ENCODE data around the gene VAMP5. TPM values are rescaled to one million over a fixed set of nuclear protein-coding genes. Genes with fewer than 3 reads are reported as not detected.

Gene VAMP5
- total and polyA plus RNA-seq, 2 experiments from 2014 or later = 0.87 to 7.8 TPM

DNA sequence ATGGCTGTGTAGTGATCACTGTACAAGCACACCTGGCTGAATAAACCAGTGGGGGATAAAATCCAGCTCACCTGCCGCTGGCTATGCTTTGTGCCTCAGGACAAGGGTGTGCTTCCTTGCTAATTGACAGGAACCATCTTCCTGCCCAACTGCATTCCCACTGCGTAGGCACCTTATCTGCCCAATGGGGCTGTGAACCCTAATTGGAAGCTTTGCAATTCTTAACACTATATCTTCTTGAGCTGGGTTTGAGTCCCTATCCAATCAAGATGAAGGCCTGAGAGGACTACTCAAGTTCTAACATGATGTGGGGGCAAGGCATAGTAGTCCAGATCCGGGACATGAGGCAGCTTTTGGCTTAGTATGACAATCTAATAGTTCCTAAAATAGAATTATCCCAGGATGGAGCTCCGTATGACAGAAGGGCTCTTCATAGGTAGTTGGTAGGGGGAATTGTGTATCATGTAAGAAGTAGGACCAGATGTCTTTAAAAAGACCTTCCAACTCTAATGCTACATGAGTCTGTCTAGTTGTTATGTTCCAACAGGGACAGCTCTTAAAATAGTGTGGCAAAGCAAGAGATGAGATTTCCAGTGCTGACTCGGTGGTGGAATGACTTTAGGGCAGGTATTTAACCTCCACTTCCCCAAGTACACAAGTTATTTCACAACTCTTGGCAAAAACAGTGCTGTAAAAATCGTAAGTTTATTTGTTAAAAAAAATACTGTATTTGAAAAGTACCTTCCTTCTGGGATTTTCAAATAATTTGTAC lies 20.5 kb downstream of the VAMP5 start (continued):
- TF ChIP-seq, protein P1, sequence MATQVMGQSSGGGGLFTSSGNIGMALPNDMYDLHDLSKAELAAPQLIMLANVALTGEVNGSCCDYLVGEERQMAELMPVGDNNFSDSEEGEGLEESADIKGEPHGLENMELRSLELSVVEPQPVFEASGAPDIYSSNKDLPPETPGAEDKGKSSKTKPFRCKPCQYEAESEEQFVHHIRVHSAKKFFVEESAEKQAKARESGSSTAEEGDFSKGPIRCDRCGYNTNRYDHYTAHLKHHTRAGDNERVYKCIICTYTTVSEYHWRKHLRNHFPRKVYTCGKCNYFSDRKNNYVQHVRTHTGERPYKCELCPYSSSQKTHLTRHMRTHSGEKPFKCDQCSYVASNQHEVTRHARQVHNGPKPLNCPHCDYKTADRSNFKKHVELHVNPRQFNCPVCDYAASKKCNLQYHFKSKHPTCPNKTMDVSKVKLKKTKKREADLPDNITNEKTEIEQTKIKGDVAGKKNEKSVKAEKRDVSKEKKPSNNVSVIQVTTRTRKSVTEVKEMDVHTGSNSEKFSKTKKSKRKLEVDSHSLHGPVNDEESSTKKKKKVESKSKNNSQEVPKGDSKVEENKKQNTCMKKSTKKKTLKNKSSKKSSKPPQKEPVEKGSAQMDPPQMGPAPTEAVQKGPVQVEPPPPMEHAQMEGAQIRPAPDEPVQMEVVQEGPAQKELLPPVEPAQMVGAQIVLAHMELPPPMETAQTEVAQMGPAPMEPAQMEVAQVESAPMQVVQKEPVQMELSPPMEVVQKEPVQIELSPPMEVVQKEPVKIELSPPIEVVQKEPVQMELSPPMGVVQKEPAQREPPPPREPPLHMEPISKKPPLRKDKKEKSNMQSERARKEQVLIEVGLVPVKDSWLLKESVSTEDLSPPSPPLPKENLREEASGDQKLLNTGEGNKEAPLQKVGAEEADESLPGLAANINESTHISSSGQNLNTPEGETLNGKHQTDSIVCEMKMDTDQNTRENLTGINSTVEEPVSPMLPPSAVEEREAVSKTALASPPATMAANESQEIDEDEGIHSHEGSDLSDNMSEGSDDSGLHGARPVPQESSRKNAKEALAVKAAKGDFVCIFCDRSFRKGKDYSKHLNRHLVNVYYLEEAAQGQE (IDR thresholded peaks at IDR 0.05; ENCODE audit: unreplicated experiment) = no peak
- TF ChIP-seq ZNF114 (CRISPR knock-in tag; IDR thresholded peaks at IDR 0.05) = no peak

DNA sequence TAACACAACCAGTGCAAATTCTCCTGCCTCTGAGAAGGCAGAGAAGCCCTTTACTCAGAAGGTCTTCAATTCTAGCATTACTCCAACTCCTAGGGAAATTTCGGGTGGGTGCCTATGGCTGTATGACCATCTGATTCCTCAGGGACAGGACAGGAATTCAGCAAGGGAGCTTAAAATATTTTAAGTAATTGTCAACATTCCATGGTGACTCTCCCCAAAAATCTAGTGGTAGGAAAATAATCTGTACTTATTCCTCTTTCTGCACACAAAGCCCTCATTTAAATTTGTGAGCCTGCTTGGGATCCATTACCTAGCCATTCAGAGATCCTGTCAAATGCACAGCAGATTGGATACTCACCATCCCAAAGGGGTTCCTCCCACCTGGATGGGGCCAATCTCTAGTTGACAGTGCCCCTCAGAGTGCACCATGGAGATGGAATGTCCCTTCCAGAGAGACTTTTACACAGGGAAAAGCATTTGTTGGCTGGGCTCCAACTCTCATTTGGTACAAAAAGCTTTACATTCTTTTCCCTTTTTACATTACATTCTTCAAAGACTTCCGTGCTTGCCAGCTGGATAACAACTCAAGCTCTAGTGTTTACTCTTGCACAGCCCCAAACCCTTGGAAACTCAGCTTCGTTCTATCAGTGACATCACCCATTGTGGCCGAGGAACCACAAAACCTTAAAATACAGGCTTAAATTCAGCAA lies 21.3 kb downstream of the VAMP5 start:
- Histone ChIP-seq H3K27ac (ENCODE audit: low read depth) (no peak overlapping the region; the same call in 1 of the 2 replicates), H3F3A (replicated peaks; ENCODE audit: low read depth) (peaks cover 18% of the 10 kb centered on the region; the same call in 1 of the 2 replicates), H3K4me3 (no peak overlapping the region), H3K79me2 (replicated peaks; ENCODE audit: insufficient read depth) (peaks cover 29% of the 10 kb centered on the region), H4K20me1 (replicated peaks; ENCODE audit: insufficient read depth) (peaks cover 30% of the 10 kb centered on the region), H3K4me2 (no peak overlapping the region), H3K9me2 (ENCODE audit: insufficient read depth) (no peaks in the 10 kb centered on the region), H3K36me3 (ENCODE audit: insufficient read depth) (0 out of 2 replicates have a peak, but pooled peaks cover 3% of the 10 kb centered on the region), H3K4me1 (ENCODE audit: insufficient read depth) (peaks cover 3% of the 10 kb centered on the region; the same call in 1 of the 2 replicates), H3K27me3 (ENCODE audit: insufficient read depth) (no peaks in the 10 kb centered on the region), H2AFZ (no peak overlapping the region)
- Mint-ChIP-seq H3K4me1 (peaks cover 17% of the 10 kb centered on the region), H3K9me3 (peaks cover 3% of the 10 kb centered on the region; the same call in 1 of the 3 replicates), H3K4me3 (no peak overlapping the region), H3K27ac (no peak overlapping the region), H3K36me3 (ENCODE audit: low read depth) (peaks cover 41% of the 10 kb centered on the region), H3K27me3 (ENCODE audit: insufficient read depth, low read depth, poor library complexity) (peaks cover 17% of the 10 kb centered on the region)
- TF ChIP-seq, protein P2, sequence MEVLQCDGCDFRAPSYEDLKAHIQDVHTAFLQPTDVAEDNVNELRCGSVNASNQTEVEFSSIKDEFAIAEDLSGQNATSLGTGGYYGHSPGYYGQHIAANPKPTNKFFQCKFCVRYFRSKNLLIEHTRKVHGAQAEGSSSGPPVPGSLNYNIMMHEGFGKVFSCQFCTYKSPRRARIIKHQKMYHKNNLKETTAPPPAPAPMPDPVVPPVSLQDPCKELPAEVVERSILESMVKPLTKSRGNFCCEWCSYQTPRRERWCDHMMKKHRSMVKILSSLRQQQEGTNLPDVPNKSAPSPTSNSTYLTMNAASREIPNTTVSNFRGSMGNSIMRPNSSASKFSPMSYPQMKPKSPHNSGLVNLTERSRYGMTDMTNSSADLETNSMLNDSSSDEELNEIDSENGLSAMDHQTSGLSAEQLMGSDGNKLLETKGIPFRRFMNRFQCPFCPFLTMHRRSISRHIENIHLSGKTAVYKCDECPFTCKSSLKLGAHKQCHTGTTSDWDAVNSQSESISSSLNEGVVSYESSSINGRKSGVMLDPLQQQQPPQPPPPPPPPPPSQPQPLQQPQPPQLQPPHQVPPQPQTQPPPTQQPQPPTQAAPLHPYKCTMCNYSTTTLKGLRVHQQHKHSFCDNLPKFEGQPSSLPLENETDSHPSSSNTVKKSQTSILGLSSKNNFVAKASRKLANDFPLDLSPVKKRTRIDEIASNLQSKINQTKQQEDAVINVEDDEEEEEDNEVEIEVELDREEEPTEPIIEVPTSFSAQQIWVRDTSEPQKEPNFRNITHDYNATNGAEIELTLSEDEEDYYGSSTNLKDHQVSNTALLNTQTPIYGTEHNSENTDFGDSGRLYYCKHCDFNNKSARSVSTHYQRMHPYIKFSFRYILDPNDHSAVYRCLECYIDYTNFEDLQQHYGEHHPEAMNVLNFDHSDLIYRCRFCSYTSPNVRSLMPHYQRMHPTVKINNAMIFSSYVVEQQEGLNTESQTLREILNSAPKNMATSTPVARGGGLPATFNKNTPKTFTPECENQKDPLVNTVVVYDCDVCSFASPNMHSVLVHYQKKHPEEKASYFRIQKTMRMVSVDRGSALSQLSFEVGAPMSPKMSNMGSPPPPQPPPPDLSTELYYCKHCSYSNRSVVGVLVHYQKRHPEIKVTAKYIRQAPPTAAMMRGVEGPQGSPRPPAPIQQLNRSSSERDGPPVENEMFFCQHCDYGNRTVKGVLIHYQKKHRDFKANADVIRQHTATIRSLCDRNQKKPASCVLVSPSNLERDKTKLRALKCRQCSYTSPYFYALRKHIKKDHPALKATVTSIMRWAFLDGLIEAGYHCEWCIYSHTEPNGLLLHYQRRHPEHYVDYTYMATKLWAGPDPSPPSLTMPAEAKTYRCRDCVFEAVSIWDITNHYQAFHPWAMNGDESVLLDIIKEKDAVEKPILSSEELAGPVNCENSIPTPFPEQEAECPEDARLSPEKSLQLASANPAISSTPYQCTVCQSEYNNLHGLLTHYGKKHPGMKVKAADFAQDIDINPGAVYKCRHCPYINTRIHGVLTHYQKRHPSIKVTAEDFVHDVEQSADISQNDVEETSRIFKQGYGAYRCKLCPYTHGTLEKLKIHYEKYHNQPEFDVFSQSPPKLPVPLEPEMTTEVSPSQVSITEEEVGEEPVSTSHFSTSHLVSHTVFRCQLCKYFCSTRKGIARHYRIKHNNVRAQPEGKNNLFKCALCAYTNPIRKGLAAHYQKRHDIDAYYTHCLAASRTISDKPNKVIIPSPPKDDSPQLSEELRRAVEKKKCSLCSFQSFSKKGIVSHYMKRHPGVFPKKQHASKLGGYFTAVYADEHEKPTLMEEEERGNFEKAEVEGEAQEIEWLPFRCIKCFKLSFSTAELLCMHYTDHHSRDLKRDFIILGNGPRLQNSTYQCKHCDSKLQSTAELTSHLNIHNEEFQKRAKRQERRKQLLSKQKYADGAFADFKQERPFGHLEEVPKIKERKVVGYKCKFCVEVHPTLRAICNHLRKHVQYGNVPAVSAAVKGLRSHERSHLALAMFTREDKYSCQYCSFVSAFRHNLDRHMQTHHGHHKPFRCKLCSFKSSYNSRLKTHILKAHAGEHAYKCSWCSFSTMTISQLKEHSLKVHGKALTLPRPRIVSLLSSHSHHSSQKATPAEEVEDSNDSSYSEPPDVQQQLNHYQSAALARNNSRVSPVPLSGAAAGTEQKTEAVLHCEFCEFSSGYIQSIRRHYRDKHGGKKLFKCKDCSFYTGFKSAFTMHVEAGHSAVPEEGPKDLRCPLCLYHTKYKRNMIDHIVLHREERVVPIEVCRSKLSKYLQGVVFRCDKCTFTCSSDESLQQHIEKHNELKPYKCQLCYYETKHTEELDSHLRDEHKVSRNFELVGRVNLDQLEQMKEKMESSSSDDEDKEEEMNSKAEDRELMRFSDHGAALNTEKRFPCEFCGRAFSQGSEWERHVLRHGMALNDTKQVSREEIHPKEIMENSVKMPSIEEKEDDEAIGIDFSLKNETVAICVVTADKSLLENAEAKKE (CRISPR knock-in tag; IDR thresholded peaks at IDR 0.05) = no peak
- TF ChIP-seq ZNF114 (CRISPR knock-in tag; IDR thresholded peaks at IDR 0.05) (no peak), JUNB (IDR thresholded peaks at IDR 0.05; ENCODE audit: unreplicated experiment) (no peak), EZH2 (IDR thresholded peaks at IDR 0.05; ENCODE audit: low read depth, unreplicated experiment) (no peak), NANOG (IDR thresholded peaks at IDR 0.05; ENCODE audit: borderline replicate concordance) (no peak), POLR2AphosphoS5 (IDR thresholded peaks at IDR 0.05; ENCODE audit: low read depth) (no peak)
- no peak for ATAC-seq
- DNase-seq (ENCODE audit: low spot score) = no peak

Data from GM23338 (cell line).